DMS79 treated with DMSO at 0.1 percent for 48 hours (cell line): ENCODE results near the gene C11orf21.

ENCODE experiments used
- DNase-seq: peaks from one replicate; lab custom pipeline; 2025; lab: John Stamatoyannopoulos, UW

The C11orf21 gene

DNA sequence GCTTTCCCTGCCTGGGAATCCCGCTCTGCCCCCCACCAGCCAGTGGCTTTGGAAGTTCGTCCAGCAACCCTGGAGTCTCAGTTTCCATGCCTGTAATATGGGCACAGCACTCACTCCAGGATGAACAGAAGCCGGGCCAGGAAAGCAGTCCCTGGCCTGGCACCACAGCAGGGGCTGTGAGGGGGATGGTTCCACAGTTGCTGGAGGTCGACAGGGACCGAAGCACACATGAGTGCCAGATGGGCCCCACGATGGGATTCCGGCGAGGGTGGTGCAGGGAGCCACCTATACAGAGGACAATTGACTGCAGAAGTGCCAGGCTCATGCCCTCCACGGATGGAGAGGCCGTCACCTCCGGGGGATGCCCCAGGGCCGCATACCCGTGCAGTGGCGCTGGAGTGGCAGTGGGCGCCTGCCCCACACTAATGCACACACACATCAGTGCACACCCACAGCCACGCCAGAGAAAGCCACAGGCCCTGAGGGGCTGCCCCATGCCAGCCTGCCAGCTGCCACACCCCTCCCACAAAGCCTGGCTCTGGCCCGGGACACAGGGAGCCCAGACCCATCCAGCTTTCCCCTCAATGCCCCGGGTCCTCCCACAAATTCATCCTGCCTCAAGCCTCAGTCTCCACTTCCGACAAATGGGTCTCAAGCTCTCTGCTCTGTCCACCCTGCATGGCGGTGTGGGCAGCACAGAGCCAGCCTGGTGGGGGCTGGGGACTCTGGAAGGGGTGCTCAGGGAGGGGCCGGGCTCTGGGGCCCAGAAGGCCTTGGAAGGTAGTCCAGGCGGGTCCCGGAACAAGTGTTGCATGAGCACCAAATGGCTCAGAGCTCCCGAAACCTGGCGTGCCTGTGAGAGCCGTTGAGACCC is 41.0 kb downstream of the C11orf21 start:
- DNase-seq: no peak

DNA sequence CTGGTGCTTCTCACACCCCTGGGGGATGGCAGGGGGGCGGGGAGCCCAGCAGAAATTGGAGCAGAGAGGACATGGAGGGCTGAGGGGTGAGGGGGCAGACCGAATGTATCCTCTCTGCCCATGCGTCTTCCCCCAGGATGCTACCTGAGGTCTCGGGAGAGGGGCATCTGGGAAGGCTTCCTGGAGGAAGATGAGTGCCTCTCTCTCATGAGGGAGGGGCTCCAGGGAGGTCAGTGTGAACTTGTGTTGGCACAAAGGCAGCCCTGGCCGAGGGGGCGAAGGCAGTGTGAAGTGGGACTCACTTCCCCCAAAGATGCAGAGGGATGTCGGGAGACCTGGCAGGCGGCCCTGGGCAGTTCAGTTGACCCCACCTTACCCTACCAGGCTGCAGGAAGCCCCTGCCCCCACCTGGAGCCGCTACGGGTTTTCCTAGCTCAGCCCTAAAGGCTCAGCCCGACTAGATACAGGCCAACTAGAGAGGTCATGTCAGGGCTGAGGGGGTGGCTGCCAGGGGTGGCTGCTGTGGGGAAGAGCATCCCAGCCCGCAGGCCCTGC is 41.7 kb downstream of the C11orf21 start:
- DNase-seq: no peak

DNA sequence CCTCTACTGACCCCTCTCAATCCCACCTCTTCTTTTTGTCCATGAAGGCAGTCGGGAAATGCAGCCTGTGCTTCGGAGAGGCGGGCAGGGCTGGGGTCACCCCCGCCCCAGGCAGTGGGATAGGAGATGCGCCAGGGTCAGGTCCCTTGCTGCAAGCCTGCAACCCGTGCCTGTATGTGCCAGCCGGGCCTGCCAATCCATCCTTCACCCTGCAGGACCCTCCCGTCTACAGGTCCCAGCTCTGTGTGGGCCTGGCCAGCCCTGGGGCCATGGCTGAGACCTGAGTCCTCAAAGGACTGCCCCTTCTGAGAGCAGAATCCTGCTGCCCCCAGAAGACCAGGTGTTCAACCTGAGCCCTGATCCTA is 42.3 kb downstream of the C11orf21 start:
- no peak for DNase-seq

DNA sequence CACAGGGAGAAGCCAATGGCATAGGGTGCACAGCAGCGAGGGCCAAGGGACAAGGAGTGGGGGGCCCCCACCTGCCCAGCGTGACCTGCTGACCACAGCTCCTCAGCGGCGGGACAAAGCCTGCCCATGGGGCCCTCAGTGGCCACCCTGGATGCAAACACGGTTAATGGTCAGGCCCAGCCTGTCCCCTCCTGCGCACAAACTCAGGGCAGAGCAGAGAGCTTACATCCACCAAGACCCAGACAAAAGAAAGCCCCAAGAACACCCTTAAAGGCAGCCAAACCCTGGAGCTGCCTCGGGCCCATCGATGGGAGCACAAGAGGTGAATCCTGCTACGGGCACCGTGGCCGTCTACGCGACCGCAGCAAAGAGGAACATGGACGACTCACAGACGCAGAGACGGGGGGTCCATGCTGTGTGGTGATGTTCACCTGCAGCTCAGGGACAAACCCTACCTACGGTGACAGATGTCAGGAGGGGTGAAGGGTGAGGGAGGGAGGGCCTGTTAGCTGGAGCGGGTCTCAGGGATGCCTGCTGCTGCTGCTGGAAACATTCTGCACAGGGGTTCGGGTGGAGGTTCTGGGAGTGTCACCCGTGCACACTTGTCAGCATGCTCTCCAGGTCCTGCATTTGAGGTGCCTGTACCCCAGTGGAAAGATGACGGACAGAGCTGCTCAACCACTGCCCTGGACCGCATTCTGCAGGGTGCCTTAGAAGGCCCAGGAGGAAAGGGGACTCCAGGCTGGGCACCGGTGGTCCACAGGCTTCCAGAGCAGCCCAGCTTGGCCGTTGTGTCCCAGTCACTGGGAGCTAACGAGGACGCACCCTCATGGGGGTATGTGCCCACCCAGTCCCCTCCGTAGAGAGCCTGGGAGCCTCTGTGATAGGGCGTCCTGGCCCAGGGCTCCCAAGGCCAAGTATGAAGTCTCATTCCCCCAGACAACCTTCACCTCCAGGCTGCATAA is 42.9 kb downstream of the C11orf21 start:
- no peak for DNase-seq

GRCh38 chr11:2256951-2257700 is 44.6 kb downstream of the C11orf21 start:
- DNase-seq: peak; percentile 62

DNA sequence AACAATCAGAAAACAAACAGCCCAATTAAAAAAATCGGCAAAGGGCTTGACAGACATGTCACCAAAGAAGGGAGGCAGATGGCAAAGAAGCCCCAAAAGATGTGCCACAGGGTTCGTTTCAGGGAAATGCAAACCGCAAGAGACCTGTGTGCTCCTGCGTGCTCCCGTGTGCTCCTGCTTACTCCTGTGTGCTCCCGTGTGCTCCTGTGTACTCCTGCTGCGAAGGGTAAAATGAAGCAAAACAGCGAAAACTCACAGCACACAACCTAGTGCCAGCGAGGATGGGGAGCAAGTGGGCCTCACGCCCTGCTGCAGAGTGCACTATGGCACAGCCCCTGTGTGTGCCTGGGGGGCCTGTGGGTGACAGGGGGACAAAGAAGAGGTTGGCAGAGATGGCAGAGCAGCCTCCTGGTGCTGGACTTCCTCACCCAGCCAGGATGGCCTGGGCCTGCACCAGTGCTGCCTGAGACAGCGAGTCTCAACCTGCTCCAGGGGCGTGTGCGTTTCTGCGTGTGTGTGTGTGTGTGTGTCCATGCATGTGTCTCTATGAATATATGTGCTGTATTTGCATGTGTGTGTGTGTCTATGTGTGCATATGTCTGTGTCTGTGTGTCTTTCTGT is 45.3 kb downstream of the C11orf21 start:
- DNase-seq: peak; percentile 59

DNA sequence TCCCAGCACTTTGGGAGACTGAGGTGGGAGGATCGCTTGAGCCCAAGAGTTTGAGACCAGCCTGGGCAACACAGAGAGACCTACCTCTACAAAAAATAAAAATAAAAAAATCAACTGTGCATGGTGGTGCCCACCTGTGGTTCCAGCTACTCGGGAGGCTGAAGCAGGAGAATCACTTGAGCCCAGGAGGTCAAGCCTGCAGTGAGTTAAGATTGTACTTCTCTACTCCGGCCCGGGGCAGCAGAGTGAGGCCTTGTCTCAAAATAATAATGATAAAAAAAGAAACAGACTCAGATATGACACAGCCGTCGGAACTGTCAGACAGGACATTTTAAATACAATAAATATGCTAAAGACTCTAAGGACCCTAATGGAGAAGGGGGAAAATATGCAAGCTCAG is 49.7 kb downstream of the C11orf21 start:
- DNase-seq: no peak

GRCh38 chr11:2251138-2251537 is 50.6 kb downstream of the C11orf21 start:
- DNase-seq: no peak

DNA sequence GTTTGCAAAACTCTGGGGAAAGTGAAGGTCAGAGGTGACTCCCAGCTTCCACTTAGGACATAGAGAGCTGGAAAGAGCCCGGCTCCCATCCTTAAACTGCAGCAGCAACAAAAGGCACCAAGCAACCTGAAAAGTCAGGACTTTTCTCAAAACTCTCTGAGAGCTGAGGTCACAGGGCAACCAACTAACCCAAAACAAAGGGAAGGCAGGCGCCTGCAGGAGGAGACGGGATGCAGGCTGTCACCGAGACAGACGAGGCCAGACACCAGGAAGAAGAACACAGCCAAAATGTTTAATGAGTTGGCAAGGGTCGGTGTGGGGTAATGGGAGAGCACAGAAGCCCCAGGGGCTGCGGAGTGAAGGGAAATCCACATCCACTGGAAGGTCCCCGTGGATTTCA is 51.2 kb downstream of the C11orf21 start:
- no peak for DNase-seq

- DNase-seq: no peak
Observed at GRCh38 chr11:2250041-2250440, 51.7 kb downstream of the C11orf21 start.

- no peak for DNase-seq
Observed at GRCh38 chr11:2249189-2249916, 52.4 kb downstream of the C11orf21 start.

GRCh38 chr11:2248762-2249161 is 53.0 kb downstream of the C11orf21 start:
- DNase-seq: no peak

DNA sequence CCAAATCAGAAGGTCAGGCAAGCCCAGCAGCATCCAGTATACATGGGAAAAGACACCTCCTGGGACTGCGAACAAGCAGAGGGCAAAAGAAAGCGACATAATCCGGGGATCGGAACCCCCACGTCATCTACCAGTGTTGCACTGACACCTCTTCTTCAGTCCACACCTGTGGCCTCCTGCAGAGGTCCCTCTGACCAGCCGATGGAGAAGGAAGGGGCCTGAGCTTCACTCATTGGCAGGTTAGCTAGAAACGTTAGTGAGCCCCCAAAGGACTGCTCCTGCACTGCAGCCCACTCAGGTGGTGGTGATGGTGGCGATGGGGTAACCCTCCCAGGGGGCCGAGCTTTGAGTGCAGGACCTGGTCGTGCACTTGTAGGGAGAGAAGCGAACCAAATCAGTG is 53.5 kb downstream of the C11orf21 start:
- DNase-seq: no peak

- DNase-seq: no peak
Observed at GRCh38 chr11:2247496-2247895, 54.2 kb downstream of the C11orf21 start.
